Measurements from ENCODE around the gene SPESP1. TPM values are rescaled to one million over a fixed set of nuclear protein-coding genes. Genes with fewer than 3 reads are reported as not detected.

Gene SPESP1
- total RNA-seq, 1 donor from 2014 or later = not detected

- Mint-ChIP-seq H3K27ac (no peak overlapping the region), H3K36me3 (ENCODE audit: insufficient read depth) (no peaks in the 10 kb centered on the region), H3K9me3 (ENCODE audit: low read depth) (no peaks in the 10 kb centered on the region), H3K27me3 (no peaks in the 10 kb centered on the region), H3K4me1 (ENCODE audit: low read depth) (no peaks in the 10 kb centered on the region), H3K4me3 (ENCODE audit: low read depth) (no peak overlapping the region)
- no peak for DNase-seq (ENCODE audit: low spot score, unreplicated experiment)
- no peak for TF ChIP-seq CTCF (IDR thresholded peaks at IDR 0.05; ENCODE audit: unreplicated experiment)
Measured at GRCh38 chr15:68985361-68985891, 55.1 kb downstream of the SPESP1 start.

- no peaks in the 10 kb centered on the region for H3K36me3 Mint-ChIP-seq (ENCODE audit: insufficient read depth)
- no peak overlapping the region for H3K27ac Mint-ChIP-seq
- H3K9me3 Mint-ChIP-seq (ENCODE audit: low read depth) = no peaks in the 10 kb centered on the region
- TF ChIP-seq CTCF (IDR thresholded peaks at IDR 0.05; ENCODE audit: unreplicated experiment) = no peak
- peaks cover 4% of the 10 kb centered on the region for H3K27me3 Mint-ChIP-seq
- no peak overlapping the region for H3K4me3 Mint-ChIP-seq (ENCODE audit: low read depth)
- DNase-seq (ENCODE audit: low spot score, unreplicated experiment) = no peak
- H3K4me1 Mint-ChIP-seq (ENCODE audit: low read depth) = peaks cover 6% of the 10 kb centered on the region
Measured at GRCh38 chr15:68986322-68986721, 56.0 kb downstream of the SPESP1 start.

GRCh38 chr15:68987120-68987519, 56.8 kb downstream of the SPESP1 start:
- no peaks in the 10 kb centered on the region for H3K36me3 Mint-ChIP-seq (ENCODE audit: insufficient read depth)
- H3K4me1 Mint-ChIP-seq (ENCODE audit: low read depth) = peaks cover 12% of the 10 kb centered on the region
- H3K4me3 Mint-ChIP-seq (ENCODE audit: low read depth) = no peak overlapping the region
- peaks cover 4% of the 10 kb centered on the region for H3K27me3 Mint-ChIP-seq
- no peak for TF ChIP-seq CTCF (IDR thresholded peaks at IDR 0.05; ENCODE audit: unreplicated experiment)
- H3K27ac Mint-ChIP-seq = no peak overlapping the region
- no peak for DNase-seq (ENCODE audit: low spot score, unreplicated experiment)
- H3K9me3 Mint-ChIP-seq (ENCODE audit: low read depth) = no peaks in the 10 kb centered on the region

- H3K27ac Mint-ChIP-seq = no peak overlapping the region
- no peaks in the 10 kb centered on the region for H3K36me3 Mint-ChIP-seq (ENCODE audit: insufficient read depth)
- no peaks in the 10 kb centered on the region for H3K9me3 Mint-ChIP-seq (ENCODE audit: low read depth)
- peaks cover 12% of the 10 kb centered on the region for H3K4me1 Mint-ChIP-seq (ENCODE audit: low read depth)
- H3K4me3 Mint-ChIP-seq (ENCODE audit: low read depth) = no peak overlapping the region
- no peak for DNase-seq (ENCODE audit: low spot score, unreplicated experiment)
- H3K27me3 Mint-ChIP-seq = peaks cover 4% of the 10 kb centered on the region
- no peak for TF ChIP-seq CTCF (IDR thresholded peaks at IDR 0.05; ENCODE audit: unreplicated experiment)
Measured at GRCh38 chr15:68987676-68988075, 57.4 kb downstream of the SPESP1 start.

GRCh38 chr15:68989541-68990230, 59.4 kb downstream of the SPESP1 start:
- Mint-ChIP-seq H3K4me3 (ENCODE audit: low read depth) (no peak overlapping the region), H3K36me3 (ENCODE audit: insufficient read depth) (no peaks in the 10 kb centered on the region), H3K27ac (no peak overlapping the region), H3K27me3 (peaks cover 6% of the 10 kb centered on the region), H3K9me3 (ENCODE audit: low read depth) (no peaks in the 10 kb centered on the region), H3K4me1 (ENCODE audit: low read depth) (peaks cover 12% of the 10 kb centered on the region)
- no peak for TF ChIP-seq CTCF (IDR thresholded peaks at IDR 0.05; ENCODE audit: unreplicated experiment)
- DNase-seq (ENCODE audit: low spot score, unreplicated experiment) = no peak

Measured in progenitor cell of endocrine pancreas (in vitro differentiated cells).